MM.1S (cell line): ENCODE results near the gene NRIP2.
A peak's percentile ranks its signal among the peaks of the same experiment; 100 is the strongest.

Experiments used
- DNase-seq: peaks from one replicate; pipeline ENCODE4 v3.0.0-alpha.2; 2015
- H2AFZ ChIP-seq: fragments of 300-600 bp; sonication (generic); 2 replicates; pipeline ENCODE4 v1.6.0; 2016; ENCODE audit warnings: antibody characterized with exemption, low read length
- H3F3A ChIP-seq: fragments of 300-600 bp; sonication (generic); 2 replicates; pipeline ENCODE4 v1.6.1; 2016; ENCODE audit warnings: mild to moderate bottlenecking, antibody characterized with exemption, low read length, moderate library complexity, mixed read lengths; ENCODE audit not compliant: insufficient read depth
- H3K27ac ChIP-seq: fragments of 300-600 bp; sonication (generic); 2 replicates; pipeline ENCODE4 v1.5.1; 2016; ENCODE audit warnings: mild to moderate bottlenecking, low read length
- H3K27me3 ChIP-seq: fragments of 300-600 bp; sonication (generic); replicated peaks from 2 replicates; pipeline ENCODE4 v1.6.0; 2016; ENCODE audit warnings: low read length; ENCODE audit not compliant: insufficient read depth
- H3K36me3 ChIP-seq: fragments of 300-600 bp; sonication (generic); replicated peaks from 2 replicates; pipeline ENCODE4 v1.6.1; 2016; ENCODE audit warnings: mild to moderate bottlenecking, low read length, mixed read lengths; ENCODE audit not compliant: insufficient read depth
- H3K4me1 ChIP-seq: fragments of 300-600 bp; sonication (generic); 2 replicates; pipeline ENCODE4 v1.6.1; 2016; ENCODE audit warnings: low read length, mixed read lengths
- H3K4me2 ChIP-seq: fragments of 300-600 bp; sonication (generic); 2 replicates; pipeline ENCODE4 v1.6.0; 2016; ENCODE audit warnings: low read depth, low read length
- H3K4me3 ChIP-seq: fragments of 300-600 bp; sonication (generic); 2 replicates; pipeline ENCODE4 v1.5.1; 2016; ENCODE audit warnings: low read length, mixed read lengths
- H3K79me2 ChIP-seq: fragments of 300-600 bp; sonication (generic); 2 replicates; pipeline ENCODE4 v1.6.1; 2016; ENCODE audit warnings: mixed run types, low read length, mixed read lengths
- H3K9ac ChIP-seq: fragments of 300-600 bp; sonication (generic); 2 replicates; pipeline ENCODE4 v1.6.1; 2016; ENCODE audit warnings: low read length, mixed read lengths
- H3K9me2 ChIP-seq: fragments of 300-600 bp; sonication (generic); replicated peaks from 2 replicates; pipeline ENCODE4 v1.6.1; 2016; ENCODE audit warnings: mild to moderate bottlenecking, low read length, mixed read lengths; ENCODE audit not compliant: insufficient read depth
- H3K9me3 ChIP-seq: fragments of 300-600 bp; sonication (generic); replicated peaks from 2 replicates; pipeline ENCODE4 v1.6.1; 2016; ENCODE audit warnings: mild to moderate bottlenecking, low read length, mixed read lengths; ENCODE audit not compliant: insufficient read depth
- H4K20me1 ChIP-seq: fragments of 300-600 bp; sonication (generic); 2 replicates; pipeline ENCODE4 v1.6.1; 2016; ENCODE audit warnings: mild to moderate bottlenecking, low read length, moderate library complexity, mixed read lengths; ENCODE audit not compliant: insufficient read depth
- CTCF ChIP-seq: fragments of 300-600 bp; sonication (generic); IDR thresholded peaks from 2 replicates; pipeline ENCODE4 v1.5.1; 2016; ENCODE audit warnings: antibody characterized with exemption, low read length, mixed read lengths
- EZH2 ChIP-seq: fragments of 300-600 bp; sonication (generic); optimal IDR thresholded peaks from 2 replicates; pipeline ENCODE3; 2017; ENCODE audit warnings: low read depth, mild to moderate bottlenecking, antibody characterized with exemption, low read length, mixed read lengths
- EZH2phosphoT487 ChIP-seq: fragments of 300-600 bp; sonication (generic); IDR thresholded peaks from 2 replicates; pipeline ENCODE4 v1.6.1; 2018; ENCODE audit warnings: antibody characterized with exemption, low read length

NRIP2 gene

GRCh38 chr12:2834581-2835491 is at the start of gene NRIP2:
NRIP2 (minus strand) TSS chr12:2835035; CDS start chr12:2834983, 52 bp downstream.
- no peak within 1 kb of the TSS for H3K27ac ChIP-seq
- no peak for DNase-seq
- TF ChIP-seq EZH2 (no peak), CTCF (no peak), EZH2phosphoT487 (no peak)
- H4K20me1 ChIP-seq: no peaks in the 10 kb centered on the region
- H3K4me3 ChIP-seq: no peak within 1 kb of the TSS
- H3K79me2 ChIP-seq: no peaks in the 10 kb centered on the region
- no peaks in the 10 kb centered on the region for H3K9me3 ChIP-seq
- H3K4me1 ChIP-seq: no peaks in the 10 kb centered on the region
- no peaks in the 10 kb centered on the region for H3K27me3 ChIP-seq
- H3F3A ChIP-seq: no peaks in the 10 kb centered on the region
- no peak within 1 kb of the TSS for H2AFZ ChIP-seq
- H3K9ac ChIP-seq: no peak within 1 kb of the TSS
- no peaks in the 10 kb centered on the region for H3K36me3 ChIP-seq
- no peak within 1 kb of the TSS for H3K4me2 ChIP-seq
- H3K9me2 ChIP-seq: no peaks in the 10 kb centered on the region

- Histone ChIP-seq H3F3A (peaks cover 6% of the 10 kb centered on the region), H2AFZ (no peak overlapping the region), H3K9ac (no peak overlapping the region), H3K4me1 (peaks cover 9% of the 10 kb centered on the region; the same call in 1 of the 2 replicates), H3K79me2 (peaks cover 83% of the 10 kb centered on the region), H3K9me2 (no peaks in the 10 kb centered on the region), H4K20me1 (no peaks in the 10 kb centered on the region), H3K9me3 (no peaks in the 10 kb centered on the region), H3K4me3 (no peak overlapping the region), H3K27me3 (no peaks in the 10 kb centered on the region), H3K36me3 (no peaks in the 10 kb centered on the region), H3K27ac (no peak overlapping the region), H3K4me2 (no peak overlapping the region)
- DNase-seq: no peak
- TF ChIP-seq EZH2 (no peak), CTCF (no peak), EZH2phosphoT487 (no peak)
Measured at GRCh38 chr12:2879853-2880252, 45.0 kb upstream of the NRIP2 start.

- Histone ChIP-seq H3K27ac (peak overlapping the region; percentile 61; the same call in 1 of the 2 replicates), H2AFZ (0 out of 2 replicates have a peak overlapping the region, but pooled peaks have one; percentile 2), H3K4me2 (peak overlapping the region; percentile 64), H3K9me2 (no peaks in the 10 kb centered on the region), H4K20me1 (no peaks in the 10 kb centered on the region), H3K9ac (peak overlapping the region; percentile 86), H3K4me3 (peak overlapping the region; percentile 91), H3K36me3 (no peaks in the 10 kb centered on the region; the same call in 1 of the 2 replicates), H3K27me3 (no peaks in the 10 kb centered on the region), H3F3A (peaks cover 6% of the 10 kb centered on the region), H3K79me2 (peaks cover 94% of the 10 kb centered on the region), H3K4me1 (peaks cover 9% of the 10 kb centered on the region; the same call in 1 of the 2 replicates), H3K9me3 (no peaks in the 10 kb centered on the region)
- DNase-seq: no peak
- TF ChIP-seq CTCF: no peak
- TF ChIP-seq EZH2phosphoT487: no peak
- TF ChIP-seq EZH2: no peak
Measured at GRCh38 chr12:2877953-2878732, 43.3 kb upstream of the NRIP2 start.
